ENCODE results near the gene NPY4R. TPM values are rescaled to one million over a fixed set of nuclear protein-coding genes. Genes with fewer than 3 reads are reported as not detected.

The NPY4R gene, protein sequence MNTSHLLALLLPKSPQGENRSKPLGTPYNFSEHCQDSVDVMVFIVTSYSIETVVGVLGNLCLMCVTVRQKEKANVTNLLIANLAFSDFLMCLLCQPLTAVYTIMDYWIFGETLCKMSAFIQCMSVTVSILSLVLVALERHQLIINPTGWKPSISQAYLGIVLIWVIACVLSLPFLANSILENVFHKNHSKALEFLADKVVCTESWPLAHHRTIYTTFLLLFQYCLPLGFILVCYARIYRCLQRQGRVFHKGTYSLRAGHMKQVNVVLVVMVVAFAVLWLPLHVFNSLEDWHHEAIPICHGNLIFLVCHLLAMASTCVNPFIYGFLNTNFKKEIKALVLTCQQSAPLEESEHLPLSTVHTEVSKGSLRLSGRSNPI
- 0.19 and 0.28 TPM in 2 replicates for total RNA-seq

DNA sequence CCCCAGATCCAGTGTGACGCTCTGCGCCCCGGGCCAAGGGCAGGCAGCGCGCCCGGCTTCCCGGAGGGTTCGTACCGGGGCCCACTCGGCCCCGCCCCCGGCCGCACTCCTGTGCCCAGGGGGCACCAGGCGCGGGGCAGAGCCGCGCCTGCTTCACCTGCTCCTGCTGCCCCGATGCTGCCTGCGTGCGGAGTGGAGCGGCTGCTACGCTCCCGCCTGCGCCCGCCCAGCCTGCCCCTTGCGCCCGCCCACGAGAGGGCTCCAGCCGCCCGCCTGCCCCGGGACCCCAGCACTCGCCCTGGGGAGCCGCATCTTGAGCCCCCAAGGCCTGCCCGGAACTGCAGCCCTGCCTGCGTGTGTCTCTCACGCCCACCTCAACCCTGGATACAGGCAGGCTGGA is at the start of gene NPY4R:
Gene NPY4R (minus strand): TSS at position 194 of the 400 bp plus-strand sequence. CDS start 3,323 bp downstream, outside the sequence.

Other genes starting within 250 kb of the NPY4R start
- not detected in 2 replicates for gene ANTXRL, start 179.0 kb downstream of the NPY4R start, total RNA-seq
- gene ANXA8L1, start 90.2 kb downstream of the NPY4R start, total RNA-seq: not detected in 2 replicates
- gene GPRIN2, start 90.7 kb upstream of the NPY4R start, total RNA-seq: not detected in 2 replicates
- gene SYT15, start 113.2 kb upstream of the NPY4R start, total RNA-seq: under 0.01 TPM in 1 of 2 replicates, not detected in the other

Data from regular cardiac myocyte (primary cell).